ENCODE data around the gene AIDA. TPM values are rescaled to one million over a fixed set of nuclear protein-coding genes. Genes with fewer than 3 reads are reported as not detected.

The AIDA gene
- total and polyA plus RNA-seq, 12 donors: 29.5 to 68.4 (median 43.6) TPM

- Histone ChIP-seq H3K9me3 (no peaks in the 10 kb centered on the region), H3K4me1 (no peaks in the 10 kb centered on the region), H3K27me3 (no peaks in the 10 kb centered on the region), H3K4me3 (no peak overlapping the region), H3K36me3 (peaks cover 0 to 57% (median 30%) of the 10 kb centered on the region in 9 donors), H3K27ac (no peak overlapping the region)
- TF ChIP-seq CTCF (IDR thresholded peaks at IDR 0.05): no peak
- ATAC-seq (no peak), DNase-seq (no peak)
- intact Hi-C loops (cut with DNase I): loop anchor here in 4 of 10 donors (2.0 to 5.0 kb wide), 3 partner anchors 346 to 386 kb away; no protein-coding TSS in a partner anchor
- WGBS, 2 donors: 69 to 80% methylated on average over 5 of the region's 5 CpGs
Observed at GRCh38 chr1:222736470-222736869, 24.2 kb upstream of the AIDA start.

GRCh38 chr1:222734740-222735139 lies 22.4 kb upstream of the AIDA start:
- H3K4me1 ChIP-seq: no peaks in the 10 kb centered on the region
- no peak overlapping the region for H3K27ac ChIP-seq
- DNase-seq (no peak), ATAC-seq (no peak)
- H3K4me3 ChIP-seq: no peak overlapping the region
- TF ChIP-seq CTCF (IDR thresholded peaks at IDR 0.05): no peak
- H3K27me3 ChIP-seq: no peaks in the 10 kb centered on the region
- intact Hi-C loops (cut with DNase I): loop anchor here in 3 of 10 donors (5.0 kb wide), 2 partner anchors 348 to 388 kb away; no protein-coding TSS in a partner anchor
- WGBS, 2 donors: 85 to 89% methylated on average over 1 of the region's 1 CpG
- peaks cover 0 to 74% (median 47%) of the 10 kb centered on the region in 9 donors for H3K36me3 ChIP-seq
- H3K9me3 ChIP-seq: no peaks in the 10 kb centered on the region

GRCh38 chr1:222732216-222733159 lies 20.2 kb upstream of the AIDA start:
- ATAC-seq (peak in 1 of 8 donors; percentile 22), DNase-seq (no peak)
- Histone ChIP-seq H3K36me3 (peaks cover 0 to 97% (median 61%) of the 10 kb centered on the region in 9 donors), H3K4me3 (no peak overlapping the region), H3K27me3 (no peaks in the 10 kb centered on the region), H3K9me3 (no peaks in the 10 kb centered on the region), H3K27ac (no peak overlapping the region), H3K4me1 (no peaks in the 10 kb centered on the region)
- TF ChIP-seq CTCF (IDR thresholded peaks at IDR 0.05): no peak
- intact Hi-C loops (cut with DNase I): no loop called here
- WGBS, 2 donors: 88 to 94% methylated on average over 3 of the region's 3 CpGs

GRCh38 chr1:222730866-222731265 lies 18.6 kb upstream of the AIDA start:
- whole genome bisulfite sequencing, 2 donors: 86 to 100% methylated on average over 1 of the region's 1 CpG

More at GRCh38 chr1:222730866-222731265, 18.6 kb upstream of the AIDA start:
- ATAC-seq (no peak), DNase-seq (no peak)
- Histone ChIP-seq H3K4me1 (no peaks in the 10 kb centered on the region), H3K36me3 (peaks cover 0 to 100% (median 69%) of the 10 kb centered on the region in 9 donors), H3K4me3 (no peak overlapping the region), H3K27me3 (no peaks in the 10 kb centered on the region), H3K9me3 (no peaks in the 10 kb centered on the region), H3K27ac (no peak overlapping the region)
- intact Hi-C loops (cut with DNase I): no loop called here
- no peak for TF ChIP-seq CTCF (IDR thresholded peaks at IDR 0.05)
